Measurements from ENCODE around the gene KCNS3. TPM values are rescaled to one million over a fixed set of nuclear protein-coding genes. Genes with fewer than 3 reads are reported as not detected.

Gene KCNS3, protein sequence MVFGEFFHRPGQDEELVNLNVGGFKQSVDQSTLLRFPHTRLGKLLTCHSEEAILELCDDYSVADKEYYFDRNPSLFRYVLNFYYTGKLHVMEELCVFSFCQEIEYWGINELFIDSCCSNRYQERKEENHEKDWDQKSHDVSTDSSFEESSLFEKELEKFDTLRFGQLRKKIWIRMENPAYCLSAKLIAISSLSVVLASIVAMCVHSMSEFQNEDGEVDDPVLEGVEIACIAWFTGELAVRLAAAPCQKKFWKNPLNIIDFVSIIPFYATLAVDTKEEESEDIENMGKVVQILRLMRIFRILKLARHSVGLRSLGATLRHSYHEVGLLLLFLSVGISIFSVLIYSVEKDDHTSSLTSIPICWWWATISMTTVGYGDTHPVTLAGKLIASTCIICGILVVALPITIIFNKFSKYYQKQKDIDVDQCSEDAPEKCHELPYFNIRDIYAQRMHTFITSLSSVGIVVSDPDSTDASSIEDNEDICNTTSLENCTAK
- 0.25 and 0.39 TPM in 2 replicates for total RNA-seq

GRCh38 chr2:17878281-17879136 is at the start of gene KCNS3:
TSS of gene KCNS3 (plus strand) at chr2:17878667. CDS start at chr2:17931009, 52,342 bp downstream.
- DNase-seq (ENCODE audit: low read depth in 2 of 2) = peak in 1 of 2 donors; percentile 31

DNA sequence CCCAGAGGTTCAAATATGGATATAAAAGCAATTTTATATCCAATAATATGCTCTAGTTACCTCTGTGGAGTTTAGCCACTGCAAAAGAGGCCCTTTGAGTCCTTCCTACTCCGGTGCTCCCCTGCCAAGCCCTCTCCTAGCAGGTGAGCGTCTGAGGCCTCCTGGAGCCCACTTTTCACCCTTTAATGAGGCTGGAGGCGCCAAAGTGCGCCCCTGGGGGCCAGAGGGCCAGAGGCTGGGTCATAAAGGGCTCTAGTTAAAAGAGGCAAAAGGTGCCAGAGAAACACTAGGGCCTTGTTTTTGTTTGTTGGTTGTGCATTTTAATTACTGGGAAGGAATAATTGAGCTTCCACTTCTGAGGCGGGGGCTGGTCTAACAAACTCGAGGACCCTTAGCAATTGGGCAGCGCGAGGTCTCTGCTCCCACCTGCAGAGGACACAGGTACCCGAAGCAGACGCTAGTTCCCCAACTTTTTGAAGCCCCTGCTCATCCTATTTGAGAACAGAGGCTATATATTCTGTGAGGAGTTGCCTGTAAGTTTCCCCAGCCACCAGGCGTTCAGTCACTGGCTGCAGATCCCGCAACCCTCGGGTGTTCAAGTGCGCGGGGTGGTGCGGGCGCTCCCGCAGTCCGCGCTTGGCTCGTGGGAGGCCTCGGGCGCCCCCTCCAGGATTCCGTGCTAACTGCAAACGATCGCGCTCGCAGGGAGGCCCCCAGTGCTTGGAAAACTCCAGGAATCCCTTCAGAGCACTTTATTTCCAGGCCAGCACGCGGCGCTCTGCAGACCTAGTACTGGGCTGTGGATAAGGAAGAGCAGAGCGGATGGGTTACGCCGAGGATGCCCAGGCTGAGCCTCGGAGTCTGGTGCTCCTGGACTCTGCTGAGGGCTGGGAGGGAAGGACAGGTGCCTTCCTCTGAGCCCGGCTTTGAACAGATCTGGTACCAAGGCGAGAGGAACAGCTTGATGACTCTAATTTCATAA is 48.1 kb upstream of the KCNS3 start:
- DNase-seq (ENCODE audit: low read depth in 2 of 2) = peak; percentile 32 to 85

DNA sequence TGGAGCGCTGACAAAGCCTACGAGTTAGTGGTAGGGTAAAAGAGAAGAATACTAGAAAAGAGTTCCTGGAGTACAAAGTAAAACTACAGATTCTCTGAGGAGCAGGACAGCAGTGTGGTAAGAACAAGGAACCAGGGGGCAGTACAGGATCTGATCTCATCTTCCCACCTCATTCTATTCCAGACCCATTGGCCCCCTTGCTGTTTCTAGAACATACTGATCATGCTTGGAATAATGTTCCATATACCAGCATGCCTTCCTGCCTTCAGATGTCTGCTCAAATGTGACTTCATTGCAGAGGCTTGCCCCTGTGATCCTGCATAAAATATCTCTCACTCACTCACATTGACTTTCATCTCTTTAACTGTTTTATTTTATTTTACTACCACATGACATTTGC is 43.0 kb upstream of the KCNS3 start:
- DNase-seq (ENCODE audit: low read depth in 2 of 2) = no peak

- no peak for DNase-seq (ENCODE audit: low read depth in 2 of 2)
These were observed 38.5 kb upstream of the KCNS3 start for GRCh38 chr2:17839959-17840358.

DNA sequence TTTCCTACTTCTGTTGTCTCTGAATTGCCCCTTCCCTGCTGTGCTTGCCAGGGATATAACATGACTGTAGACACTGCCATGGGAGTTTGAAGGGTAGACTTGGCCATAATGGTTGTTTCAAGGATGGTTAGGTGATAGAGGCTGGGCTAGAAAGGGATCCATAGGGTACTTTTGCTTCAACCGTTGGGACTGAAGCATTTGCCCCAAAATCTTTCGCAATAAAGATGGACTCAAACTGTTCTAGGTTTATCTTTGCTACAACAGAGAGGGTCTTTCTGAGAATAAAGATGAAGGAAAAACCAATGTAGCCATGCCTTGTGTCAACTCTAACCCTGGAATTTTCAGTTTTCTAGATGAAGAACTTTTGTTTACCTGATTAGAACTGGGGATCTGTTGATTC is 35.0 kb upstream of the KCNS3 start:
- no peak for DNase-seq (ENCODE audit: low read depth in 2 of 2)

DNA sequence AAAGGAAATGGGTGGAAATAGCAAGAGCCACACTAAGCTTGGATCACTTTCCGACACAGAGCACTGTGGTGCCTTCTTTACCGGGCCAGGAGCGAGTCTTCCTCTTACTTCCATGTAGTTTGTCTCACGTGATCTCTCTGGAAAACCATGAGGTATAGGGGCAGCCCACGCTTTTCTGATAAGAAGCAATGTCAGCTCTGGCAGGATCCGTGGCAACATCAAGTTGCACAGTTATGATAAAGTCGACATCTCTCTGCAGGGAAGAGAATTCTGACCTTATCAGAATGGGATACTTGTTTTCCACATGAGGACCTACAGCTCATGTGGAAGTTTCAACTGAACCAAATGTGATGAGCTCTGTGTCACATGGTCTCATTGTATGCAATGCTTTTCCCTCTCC is 32.7 kb upstream of the KCNS3 start:
- DNase-seq (ENCODE audit: low read depth in 2 of 2) = no peak

DNA sequence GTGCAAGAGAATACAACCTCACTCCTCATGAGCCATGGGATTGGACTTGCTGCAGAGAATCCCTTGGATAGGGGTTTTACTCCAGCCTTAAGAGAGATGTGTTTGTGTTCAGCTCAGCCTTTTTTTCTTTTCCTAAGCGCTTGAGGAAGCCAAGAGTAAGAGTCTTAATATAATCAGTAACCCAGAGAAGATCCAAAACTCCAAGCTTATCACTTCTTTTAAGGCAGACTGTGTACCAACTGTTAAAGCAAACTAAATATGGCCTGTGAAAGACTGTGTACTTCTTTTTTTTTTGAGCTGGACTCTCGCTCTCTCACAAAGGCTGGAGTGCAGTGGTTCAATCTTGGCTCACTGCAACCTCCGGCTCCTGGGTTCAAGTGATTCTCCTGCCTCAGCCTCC is 31.8 kb upstream of the KCNS3 start:
- no peak for DNase-seq (ENCODE audit: low read depth in 2 of 2)

DNA sequence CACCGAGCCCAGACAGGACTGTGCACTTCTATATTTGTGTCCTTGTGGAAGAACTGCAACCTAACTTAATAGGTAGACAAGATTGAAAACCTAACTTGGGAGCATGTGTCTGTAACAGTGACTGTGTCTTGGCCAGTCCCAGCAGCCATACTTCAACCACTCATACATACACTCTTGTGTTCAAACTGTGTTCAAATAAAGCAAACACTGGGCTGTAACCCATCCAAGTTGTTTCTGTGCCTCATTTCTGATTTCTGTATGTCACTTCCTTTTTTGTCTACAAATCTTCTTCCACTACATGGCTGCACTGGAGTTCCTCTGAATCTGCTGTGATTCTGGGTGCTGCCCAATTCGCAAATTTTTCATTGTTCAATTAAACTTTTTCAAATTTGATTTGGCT is 31.2 kb upstream of the KCNS3 start:
- DNase-seq (ENCODE audit: low read depth in 2 of 2) = no peak

DNA sequence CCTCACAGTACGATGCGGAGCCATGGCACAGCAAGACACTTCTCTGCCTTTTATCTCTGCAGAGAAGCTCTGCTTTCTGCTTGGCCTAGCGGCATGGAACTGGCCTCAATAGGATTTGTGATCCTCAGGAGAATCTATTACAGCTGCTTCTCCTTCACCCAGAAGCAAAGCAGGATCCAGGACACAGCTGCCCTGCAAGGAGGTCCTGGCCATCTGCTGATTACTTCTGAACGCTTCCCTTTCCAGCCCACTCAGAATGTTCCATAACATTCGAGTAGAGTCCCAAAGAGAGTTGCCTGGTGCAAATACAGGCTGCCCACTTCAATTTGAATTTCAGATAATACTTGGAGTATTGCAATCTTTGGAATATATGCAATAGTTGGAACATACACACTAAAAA is 29.2 kb upstream of the KCNS3 start:
- no peak for DNase-seq (ENCODE audit: low read depth in 2 of 2)

DNA sequence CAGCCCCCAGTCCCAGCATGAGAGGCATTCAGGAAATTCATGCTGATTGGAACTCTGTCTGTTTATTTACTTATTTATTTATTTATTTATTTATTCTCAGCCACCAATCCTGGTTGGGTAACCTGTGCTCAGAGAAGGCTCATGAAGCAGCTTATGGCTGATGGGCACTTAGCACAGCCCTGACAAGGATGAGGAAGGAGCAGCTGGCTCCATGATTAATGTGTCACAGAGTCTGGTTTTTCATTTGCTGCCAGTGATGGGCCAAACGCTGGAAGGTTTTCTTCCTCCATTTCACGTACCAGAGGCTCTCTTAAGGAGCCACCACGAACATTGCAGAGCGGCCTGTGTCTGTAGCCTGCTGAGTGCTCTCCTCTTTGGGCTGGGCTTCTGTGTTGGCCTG is 28.3 kb upstream of the KCNS3 start:
- DNase-seq (ENCODE audit: low read depth in 2 of 2) = no peak

GRCh38 chr2:17851731-17852585 is 26.5 kb upstream of the KCNS3 start:
- peak; percentile 16 to 53 for DNase-seq (ENCODE audit: low read depth in 2 of 2)

GRCh38 chr2:17853799-17854198 is 24.7 kb upstream of the KCNS3 start:
- no peak for DNase-seq (ENCODE audit: low read depth in 2 of 2)

DNA sequence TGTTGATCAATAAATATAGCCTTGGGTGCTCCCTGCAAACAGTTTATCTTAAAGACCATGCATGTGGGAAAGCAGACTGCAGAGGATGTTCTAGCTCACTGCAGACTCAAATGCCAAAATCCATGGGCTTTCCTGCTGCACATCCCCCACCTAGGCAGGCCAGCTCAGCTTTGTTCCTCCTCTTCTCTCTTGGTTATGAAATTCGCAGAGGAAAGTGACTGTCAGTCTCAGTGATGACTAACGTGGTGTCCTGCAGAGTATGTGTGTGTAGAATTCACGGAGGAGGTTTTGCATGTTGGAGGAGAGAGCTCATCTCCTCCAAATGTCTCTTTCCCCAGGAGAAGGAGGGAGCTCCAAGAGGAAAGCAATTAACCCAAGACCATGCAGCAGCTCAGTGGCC is 21.4 kb upstream of the KCNS3 start:
- DNase-seq (ENCODE audit: low read depth in 2 of 2) = no peak

DNA sequence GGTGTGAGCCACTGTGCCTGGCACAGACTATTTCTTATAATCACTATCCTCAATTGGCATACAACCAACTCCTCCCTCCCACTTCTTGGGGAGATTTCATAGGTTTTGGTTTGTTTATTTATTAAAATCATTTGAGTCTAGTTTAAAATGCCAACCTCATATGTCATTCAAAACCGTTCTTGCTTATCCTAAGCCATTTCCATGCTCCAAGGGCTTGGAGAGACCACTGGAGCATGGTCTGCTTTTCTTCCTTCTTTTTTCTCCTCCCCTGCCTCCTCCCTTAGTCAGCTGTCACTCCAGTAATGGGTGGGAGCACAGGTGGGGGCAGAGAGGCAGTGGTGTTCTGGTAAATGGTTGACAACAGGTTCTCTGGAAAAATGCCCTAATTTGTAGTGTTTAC is 20.4 kb upstream of the KCNS3 start:
- DNase-seq (ENCODE audit: low read depth in 2 of 2) = no peak

- DNase-seq (ENCODE audit: low read depth in 2 of 2) = no peak
These were observed 14.9 kb upstream of the KCNS3 start for GRCh38 chr2:17863539-17863938.

DNA sequence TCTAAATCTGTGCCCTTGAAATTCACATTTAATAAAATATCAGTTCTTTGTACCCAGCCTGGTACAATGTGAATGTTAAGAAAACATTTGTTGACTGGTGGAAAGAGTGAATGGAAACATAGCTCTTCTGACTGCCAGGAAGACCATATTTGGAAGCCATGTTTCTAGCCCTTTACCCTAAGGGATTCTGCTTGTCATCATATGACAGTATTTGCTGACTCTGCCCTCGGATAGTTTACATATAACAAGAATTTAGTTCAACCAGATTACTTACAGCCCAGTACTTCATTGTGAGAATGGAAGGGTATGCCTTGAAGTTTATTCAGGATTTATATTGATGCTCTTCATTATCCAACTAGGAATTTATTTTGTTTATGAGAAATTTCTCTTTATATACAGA is 13.8 kb upstream of the KCNS3 start:
- DNase-seq (ENCODE audit: low read depth in 2 of 2) = no peak

DNA sequence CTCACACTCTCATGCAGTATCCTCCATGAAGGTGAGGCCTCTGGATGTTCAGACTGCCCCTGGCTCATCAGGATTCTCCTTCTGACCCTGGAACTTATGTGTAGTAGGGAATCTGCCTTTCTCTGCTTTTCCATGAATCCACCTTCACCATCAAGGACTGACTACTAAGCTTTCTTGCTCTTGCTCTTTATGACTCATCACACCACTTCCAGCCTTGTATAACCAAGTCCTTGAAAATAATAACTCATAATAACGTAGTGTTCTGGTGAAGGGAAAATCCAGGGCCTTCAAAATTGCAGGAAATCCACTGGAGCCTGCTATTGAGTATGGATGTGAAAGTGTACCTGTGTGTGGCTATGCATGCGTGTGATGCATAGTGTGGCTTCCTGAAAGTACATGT is 11.3 kb upstream of the KCNS3 start:
- DNase-seq (ENCODE audit: low read depth in 2 of 2) = no peak

- DNase-seq (ENCODE audit: low read depth in 2 of 2) = no peak
These were observed 9.3 kb upstream of the KCNS3 start for GRCh38 chr2:17869128-17869527.

DNA sequence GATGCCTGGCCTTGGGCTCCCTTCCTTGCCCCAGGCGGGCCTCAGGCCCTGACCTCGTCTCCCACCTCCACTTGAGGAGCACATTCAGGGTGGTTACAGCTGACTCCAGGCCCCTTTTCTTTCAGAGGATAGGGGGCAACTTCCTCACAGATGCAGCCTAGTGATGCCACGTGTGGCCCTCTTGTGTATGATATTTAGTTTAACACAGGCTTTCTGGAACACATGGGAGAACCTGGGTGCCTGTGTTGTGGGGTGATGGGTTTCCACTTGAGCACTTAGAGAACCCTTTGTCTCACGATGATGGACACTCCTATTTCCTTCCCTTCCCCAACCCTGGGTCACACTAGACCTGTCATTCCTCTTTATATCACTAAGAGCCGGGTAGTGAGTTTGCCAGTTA is 6.8 kb upstream of the KCNS3 start:
- DNase-seq (ENCODE audit: low read depth in 2 of 2) = no peak

DNA sequence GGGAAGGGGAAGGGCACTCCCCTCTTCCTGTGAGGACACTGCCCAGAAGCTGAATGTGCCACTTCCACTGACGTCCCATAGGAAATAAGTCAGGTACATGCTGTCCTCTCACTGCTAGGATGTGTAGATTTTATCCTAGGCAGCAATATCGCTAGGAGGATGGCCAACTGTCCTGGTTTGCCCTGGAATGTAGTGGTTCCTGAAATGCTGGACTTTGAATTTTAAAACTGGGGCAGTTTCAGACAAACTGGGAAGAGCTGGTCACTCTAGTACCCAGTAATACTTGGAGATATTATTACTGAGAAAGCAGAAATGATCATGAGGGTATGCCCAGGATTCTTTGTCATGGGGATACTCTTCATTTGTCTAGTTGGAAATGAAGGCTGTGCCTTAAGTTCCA is 5.4 kb upstream of the KCNS3 start:
- DNase-seq (ENCODE audit: low read depth in 2 of 2) = no peak
